HG03196 (cell line): Measurements from ENCODE around the gene FOXO1.

Experiments
- ATAC-seq: cut with Tn5 transposase; IDR thresholded peaks from one replicate; pipeline ENCODE4 v1.9.1; 2021; ENCODE audit not compliant: unreplicated experiment

FOXO1 gene

GRCh38 chr13:40517486-40518480, 148.7 kb downstream of the FOXO1 start:
- ATAC-seq, result peak; percentile 79

GRCh38 chr13:40515702-40516101, 150.7 kb downstream of the FOXO1 start:
- no peak for ATAC-seq

- no peak for ATAC-seq
Measured at GRCh38 chr13:40514802-40515201, 151.6 kb downstream of the FOXO1 start.

- no peak for ATAC-seq
Measured at GRCh38 chr13:40509876-40510275, 156.6 kb downstream of the FOXO1 start.

GRCh38 chr13:40508767-40509342, 157.6 kb downstream of the FOXO1 start:
- no peak for ATAC-seq

GRCh38 chr13:40508127-40508526, 158.3 kb downstream of the FOXO1 start:
- no peak for ATAC-seq

- ATAC-seq, result no peak
Measured at GRCh38 chr13:40506592-40507446, 159.6 kb downstream of the FOXO1 start.
